GM23338 (cell line): ENCODE data around the gene DYSF. TPM values are rescaled to one million over a fixed set of nuclear protein-coding genes. Genes with fewer than 3 reads are reported as not detected.
A peak's percentile ranks its signal among the peaks of the same experiment; 100 is the strongest.

Experiments
- ATAC-seq: fragments of 200-7000 bp; cut with Tn5 transposase; 3 replicates; pipeline ENCODE4 v1.9.1; 2020
- DNase-seq: peaks from one replicate; pipeline ENCODE4 v3.0.0-alpha.2; 2015; ENCODE audit warnings: low spot score
- H2AFZ ChIP-seq: fragments of 200-600 bp; sonication (generic); 2 replicates; pipeline ENCODE4 v1.8.0; 2016; ENCODE audit warnings: antibody characterized with exemption, mild to moderate bottlenecking, moderate library complexity
- H3F3A ChIP-seq: fragments of 200-600 bp; sonication (generic); replicated peaks from 2 replicates; pipeline ENCODE4 v1.8.0; 2017; ENCODE audit warnings: antibody characterized with exemption, mixed run types, low read depth
- H3K27ac ChIP-seq: fragments of 200-600 bp; sonication (generic); 2 replicates; pipeline ENCODE4 v1.6.1; 2016; ENCODE audit warnings: low read depth
- H3K27me3 ChIP-seq: fragments of 200-600 bp; sonication (generic); 2 replicates; pipeline ENCODE4 v1.8.0; 2016; ENCODE audit warnings: mild to moderate bottlenecking, mixed run types, moderate library complexity; ENCODE audit not compliant: insufficient read depth
- H3K36me3 ChIP-seq: fragments of 200-600 bp; sonication (generic); 2 replicates; pipeline ENCODE4 v1.8.0; 2016; ENCODE audit warnings: mild to moderate bottlenecking; ENCODE audit not compliant: insufficient read depth
- H3K4me1 ChIP-seq: fragments of 200-600 bp; sonication (generic); 2 replicates; pipeline ENCODE4 v1.8.0; 2016; ENCODE audit warnings: mild to moderate bottlenecking, moderate library complexity; ENCODE audit not compliant: insufficient read depth
- H3K4me2 ChIP-seq: fragments of 200-600 bp; sonication (generic); 2 replicates; pipeline ENCODE4 v1.7.1; 2017; ENCODE audit warnings: mixed run types
- H3K4me3 ChIP-seq: fragments of 200-600 bp; sonication (generic); 2 replicates; pipeline ENCODE4 v1.6.1; 2016; ENCODE audit warnings: mixed run types
- H3K79me2 ChIP-seq: fragments of 200-600 bp; sonication (generic); replicated peaks from 2 replicates; pipeline ENCODE4 v1.8.0; 2017; ENCODE audit warnings: mild to moderate bottlenecking; ENCODE audit not compliant: insufficient read depth
- H3K9me2 ChIP-seq: fragments of 200-600 bp; sonication (generic); 2 replicates; pipeline ENCODE4 v1.8.0; 2017; ENCODE audit not compliant: insufficient read depth
- H4K20me1 ChIP-seq: fragments of 200-600 bp; sonication (generic); replicated peaks from 2 replicates; pipeline ENCODE4 v1.8.0; 2017; ENCODE audit warnings: mild to moderate bottlenecking; ENCODE audit not compliant: insufficient read depth
- H3K27ac Mint-ChIP-seq: 2 replicates; pipeline ENCODE4 v1.8.0; 2020; ENCODE audit warnings: inconsistent platforms, mild to moderate bottlenecking, moderate library complexity, mixed read lengths
- H3K27me3 Mint-ChIP-seq: 3 replicates; pipeline ENCODE4 v1.8.0; 2022; ENCODE audit warnings: low read depth, mild to moderate bottlenecking, moderate library complexity, mixed read lengths, inconsistent platforms; ENCODE audit not compliant: insufficient read depth, poor library complexity
- H3K36me3 Mint-ChIP-seq: 3 replicates; pipeline ENCODE4 v1.8.0; 2021; ENCODE audit warnings: low read depth, mild to moderate bottlenecking, inconsistent platforms, moderate library complexity, mixed read lengths
- H3K4me1 Mint-ChIP-seq: 3 replicates; pipeline ENCODE4 v1.8.0; 2020; ENCODE audit warnings: mild to moderate bottlenecking, inconsistent platforms, mixed read lengths
- H3K4me3 Mint-ChIP-seq: 3 replicates; pipeline ENCODE4 v1.8.0; 2021; ENCODE audit warnings: moderate library complexity, mild to moderate bottlenecking, inconsistent platforms, mixed read lengths
- H3K9me3 Mint-ChIP-seq: 3 replicates; pipeline ENCODE4 v1.8.0; 2020; ENCODE audit warnings: moderate library complexity, mild to moderate bottlenecking, inconsistent platforms, mixed read lengths
- CTCF ChIP-seq, 2 experiments: fragments of 200-600 bp in 1 of 2; sonication (generic) in 1 of 2; conservative IDR thresholded peaks; 2 replicates each; pipeline versions ENCODE4 v1.5.1 to v1.6.1; 2016 to 2017; ENCODE audit warnings: antibody characterized with exemption in 2 of 2, low read depth in 2 of 2, mild to moderate bottlenecking in 2 of 2, moderate library complexity in 1 of 2
- EZH2phosphoT487 ChIP-seq: fragments of 200-600 bp; sonication (generic); IDR thresholded peaks from one replicate; pipeline ENCODE4 v1.8.1; 2018; ENCODE audit warnings: antibody characterized with exemption; ENCODE audit not compliant: unreplicated experiment
- JUNB ChIP-seq: IDR thresholded peaks from one replicate; pipeline ENCODE4 v1.6.1; 2016; ENCODE audit warnings: antibody characterized with exemption; ENCODE audit not compliant: unreplicated experiment
- POLR2AphosphoS5 ChIP-seq: IDR thresholded peaks from 2 replicates; pipeline ENCODE4 v1.6.1; 2016; ENCODE audit warnings: antibody characterized with exemption, low read depth
- REST ChIP-seq: IDR thresholded peaks from one replicate; pipeline ENCODE4 v1.6.1; 2018; ENCODE audit warnings: antibody characterized with exemption; ENCODE audit not compliant: unreplicated experiment
- STAT1 ChIP-seq: IDR thresholded peaks from one replicate; pipeline ENCODE4 v1.6.1; 2016; ENCODE audit warnings: antibody characterized with exemption; ENCODE audit not compliant: unreplicated experiment
- ZNF114 ChIP-seq: fragments of 250-450 bp; sonication (Bioruptor Pico); IDR thresholded peaks from 2 replicates; pipeline ENCODE4 v1.5.0; 2020; ENCODE audit warnings: mild to moderate bottlenecking, moderate library complexity
- ZNF331 ChIP-seq: fragments of 250-450 bp; sonication (Bioruptor Pico); IDR thresholded peaks from 2 replicates; pipeline ENCODE4 v1.5.0; 2020; ENCODE audit warnings: low read depth, mild to moderate bottlenecking, moderate library complexity
- polyA plus RNA-seq: library from polyadenylated mRNA; unstranded; fragments of >200 nt; fragmentation: Nextera tagmentation; extraction: Ambion mirVana; gene quantifications from 2 replicates; pipeline ENCODE4 v1.2.1, GENCODE V29; 2016
- total RNA-seq: library from RNA; depleted of rRNA; stranded (reverse); fragments of >200 nt; shearing (Covaris generic); gene quantifications from 2 replicates; pipeline ENCODE4 v1.2.3, GENCODE V29; 2014

Gene DYSF
- total and polyA plus RNA-seq, 2 experiments from 2014 or later, result 7.3 to 21.3 TPM

DNA sequence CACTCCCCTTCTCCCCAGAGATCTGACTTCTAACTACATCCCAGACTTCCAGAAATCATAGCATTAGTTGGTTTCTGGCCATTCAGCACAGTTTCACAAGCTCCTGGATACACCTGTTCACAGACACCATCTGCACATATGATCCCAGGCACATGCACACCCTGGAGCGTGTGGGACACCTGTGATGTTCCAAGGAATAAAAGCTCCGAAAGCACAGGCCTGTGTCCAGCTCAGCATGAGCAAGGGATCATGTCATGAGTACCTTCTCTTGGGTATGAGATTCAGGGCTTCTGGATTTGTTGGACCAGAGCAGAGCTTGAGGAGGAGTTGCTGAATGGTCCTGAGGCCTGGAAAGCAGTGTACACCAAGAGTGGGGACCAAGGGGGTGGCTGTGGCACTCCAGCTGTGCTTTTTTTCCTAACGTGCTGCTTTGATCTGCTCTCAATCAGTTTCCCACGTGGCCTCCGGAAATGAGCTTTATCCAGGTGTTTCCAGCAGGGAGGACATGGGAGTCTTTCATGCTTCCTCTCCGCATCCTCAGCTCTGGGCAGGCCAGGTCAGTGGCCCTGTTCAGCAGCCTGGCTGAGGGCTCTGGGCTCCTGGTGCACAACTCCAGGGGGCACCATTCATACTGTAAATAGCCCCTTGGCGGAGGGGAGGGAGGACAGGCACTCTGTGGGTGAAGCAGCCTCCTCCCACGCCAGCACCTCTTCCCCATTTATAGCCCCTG, 1.8 kb downstream of the DYSF start:
- H2AFZ ChIP-seq, result no peak overlapping the region
- Mint-ChIP-seq H3K27ac (peak overlapping the region; percentile 95), H3K4me3 (peak overlapping the region; percentile 69), H3K9me3 (no peaks in the 10 kb centered on the region), H3K4me1 (peaks cover 61% of the 10 kb centered on the region), H3K36me3 (peaks cover 4% of the 10 kb centered on the region; the same call in 1 of the 3 replicates), H3K27me3 (peaks cover 36% of the 10 kb centered on the region)
- H3K79me2 ChIP-seq, result 0 out of 2 replicates have a peak, but pooled peaks cover 9% of the 10 kb centered on the region
- H3K27me3 ChIP-seq, result peaks cover 30% of the 10 kb centered on the region
- H3K4me1 ChIP-seq, result peaks cover 48% of the 10 kb centered on the region
- peaks cover 15% of the 10 kb centered on the region; the same call in 1 of the 2 replicates for H3F3A ChIP-seq
- no peaks in the 10 kb centered on the region; the same call in 1 of the 2 replicates for H4K20me1 ChIP-seq
- H3K4me2 ChIP-seq, result peak overlapping the region; percentile 76
- H3K36me3 ChIP-seq, result no peaks in the 10 kb centered on the region
- peak overlapping the region; percentile 86 for H3K4me3 ChIP-seq
- TF ChIP-seq EZH2phosphoT487, result no peak
- no peak for TF ChIP-seq STAT1
- no peak for TF ChIP-seq JUNB
- no peak for TF ChIP-seq ZNF331
- TF ChIP-seq REST, result no peak
- TF ChIP-seq CTCF (conservative IDR thresholded peaks at IDR 0.05; ENCODE audit: low read depth in 2 of 2), result peak in 1 of 2 experiments; percentile 36; a peak in 2 of 4 replicates
- TF ChIP-seq POLR2AphosphoS5, result no peak
- TF ChIP-seq ZNF114 (CRISPR knock-in tag), result no peak
- no peaks in the 10 kb centered on the region for H3K9me2 ChIP-seq
- ATAC-seq (peak; percentile 3), DNase-seq (peak; percentile 46)
- peak overlapping the region; percentile 92 for H3K27ac ChIP-seq
